ENCODE measurements around the gene TIMM10B. TPM values are rescaled to one million over a fixed set of nuclear protein-coding genes. Genes with fewer than 3 reads are reported as not detected.

The TIMM10B gene
- polyA plus RNA-seq (2013, experiment 1 of 2): 44.6 TPM
- polyA plus RNA-seq (2013, experiment 2 of 2): 48.4 TPM

GRCh38 chr11:6481012-6481923 is at the start of gene TIMM10B, which contains the start of gene ARFIP2:
Gene TIMM10B, plus strand, starts transcription at chr11:6481501. Its CDS starts 16 bp downstream, at chr11:6481517.
Gene ARFIP2, minus strand, starts transcription at chr11:6481331. Its CDS starts 910 bp downstream, at chr11:6480421.
- peak within 1 kb of the TSS; percentile 36 for H2AFZ ChIP-seq (ENCODE audit: low read depth, low read length)
- peak within 1 kb of the TSS; percentile 55 to 94 for H3K4ac ChIP-seq (ENCODE audit: low read depth in 1 of 2, low read length in 2 of 2)
- H3K36me3 ChIP-seq (ENCODE audit: control insufficient read depth in 1 of 2, insufficient read depth in 2 of 2, low read depth in 1 of 2, low read length in 2 of 2): peaks cover 40 to 79% of the 10 kb centered on the region in 2 experiments
- H3K4me1 ChIP-seq (ENCODE audit: control insufficient read depth, insufficient read depth, low read depth, low read length): peaks cover 13% of the 10 kb centered on the region
- peak within 1 kb of the TSS; percentile 84 to 96 for H3K4me3 ChIP-seq (ENCODE audit: insufficient read depth in 1 of 2, low read depth in 1 of 2, low read length in 2 of 2)
- peak within 1 kb of the TSS; percentile 96 for H3K9ac ChIP-seq (ENCODE audit: low read length)
- WGBS: under 1% methylated on average over 59 of the region's 66 CpGs
- H2BK120ac ChIP-seq (ENCODE audit: low read depth, low read length): peak within 1 kb of the TSS; percentile 35
- no peaks in the 10 kb centered on the region for H3K27me3 ChIP-seq (ENCODE audit: control insufficient read depth in 1 of 2, insufficient read depth in 1 of 2, low read length in 2 of 2)
- H3K9me3 ChIP-seq (ENCODE audit: control insufficient read depth, low read length): no peaks in the 10 kb centered on the region
- peak within 1 kb of the TSS in 1 of 2 experiments; percentile 61 for H3K23ac ChIP-seq (ENCODE audit: low read length in 2 of 2)
- H3K27ac ChIP-seq (ENCODE audit: low read length, poor library complexity, severe bottlenecking): peak within 1 kb of the TSS; percentile 79
- H2BK12ac ChIP-seq (ENCODE audit: low read length in 2 of 2): peak within 1 kb of the TSS; percentile 14 to 34
- peaks cover 40% of the 10 kb centered on the region for H3K79me1 ChIP-seq (replicated peaks; ENCODE audit: low read length, poor library complexity, severe bottlenecking)
- H4K91ac ChIP-seq (ENCODE audit: low read length): peak within 1 kb of the TSS; percentile 95
- peak within 1 kb of the TSS; percentile 92 for H3K4me2 ChIP-seq (ENCODE audit: low read length, poor library complexity, severe bottlenecking)
- H3K14ac ChIP-seq (ENCODE audit: low read length in 2 of 2): peak within 1 kb of the TSS in 1 of 2 experiments; percentile 98
- H2BK5ac ChIP-seq (ENCODE audit: low read depth, low read length, poor library complexity, severe bottlenecking): no peak within 1 kb of the TSS
- peak within 1 kb of the TSS; percentile 76 for H4K8ac ChIP-seq (ENCODE audit: low read length)
- DNase-seq: peak; percentile 99
- H2AK5ac ChIP-seq (ENCODE audit: low read length, severe bottlenecking): peak within 1 kb of the TSS; percentile 89
- H2BK15ac ChIP-seq (ENCODE audit: low read depth, poor library complexity, severe bottlenecking): peak within 1 kb of the TSS; percentile 65
- peak within 1 kb of the TSS; percentile 88 to 92 for H3K18ac ChIP-seq (ENCODE audit: low read depth in 1 of 2, low read length in 2 of 2)

GRCh38 chr11:6431861-6432260 is 49.4 kb upstream of the TIMM10B start:
- no peak overlapping the region for H3K14ac ChIP-seq (ENCODE audit: low read length in 2 of 2)
- 33% methylated on average over 3 of the region's 3 CpGs for WGBS
- peaks cover 4% of the 10 kb centered on the region for H3K4me1 ChIP-seq (ENCODE audit: control insufficient read depth, insufficient read depth, low read depth, low read length)
- H3K4me2 ChIP-seq (ENCODE audit: low read length, poor library complexity, severe bottlenecking): no peak overlapping the region
- H3K27me3 ChIP-seq (ENCODE audit: control insufficient read depth in 1 of 2, insufficient read depth in 1 of 2, low read length in 2 of 2): no peaks in the 10 kb centered on the region
- H4K91ac ChIP-seq (ENCODE audit: low read length): no peak overlapping the region
- H3K79me1 ChIP-seq (replicated peaks; ENCODE audit: low read length, poor library complexity, severe bottlenecking): no peaks in the 10 kb centered on the region
- no peak overlapping the region for H2AK5ac ChIP-seq (ENCODE audit: low read length, severe bottlenecking)
- no peak overlapping the region for H3K18ac ChIP-seq (ENCODE audit: low read depth in 1 of 2, low read length in 2 of 2)
- H3K23ac ChIP-seq (ENCODE audit: low read length in 2 of 2): no peak overlapping the region
- DNase-seq: peak; percentile 40
- no peak overlapping the region for H2AFZ ChIP-seq (ENCODE audit: low read depth, low read length)
- H3K36me3 ChIP-seq (ENCODE audit: control insufficient read depth in 1 of 2, insufficient read depth in 2 of 2, low read depth in 1 of 2, low read length in 2 of 2): peaks cover 0 to 3% of the 10 kb centered on the region in 2 experiments
- no peak overlapping the region for H2BK12ac ChIP-seq (ENCODE audit: low read length in 2 of 2)
- H4K8ac ChIP-seq (ENCODE audit: low read length): no peak overlapping the region
- H3K4ac ChIP-seq (ENCODE audit: low read depth in 1 of 2, low read length in 2 of 2): no peak overlapping the region
- H2BK15ac ChIP-seq (ENCODE audit: low read depth, poor library complexity, severe bottlenecking): no peak overlapping the region
- H2BK120ac ChIP-seq (ENCODE audit: low read depth, low read length): no peak overlapping the region
- H3K9ac ChIP-seq (ENCODE audit: low read length): no peak overlapping the region
- no peak overlapping the region for H3K27ac ChIP-seq (ENCODE audit: low read length, poor library complexity, severe bottlenecking)
- H3K4me3 ChIP-seq (ENCODE audit: insufficient read depth in 1 of 2, low read depth in 1 of 2, low read length in 2 of 2): no peak overlapping the region
- no peaks in the 10 kb centered on the region for H3K9me3 ChIP-seq (ENCODE audit: control insufficient read depth, low read length)
- no peak overlapping the region for H2BK5ac ChIP-seq (ENCODE audit: low read depth, low read length, poor library complexity, severe bottlenecking)

- DNase-seq: no peak
- H3K9ac ChIP-seq (ENCODE audit: low read length): no peak overlapping the region
- no peak overlapping the region for H3K14ac ChIP-seq (ENCODE audit: low read length in 2 of 2)
- no peak overlapping the region for H2BK120ac ChIP-seq (ENCODE audit: low read depth, low read length)
- H2BK15ac ChIP-seq (ENCODE audit: low read depth, poor library complexity, severe bottlenecking): no peak overlapping the region
- H3K79me1 ChIP-seq (replicated peaks; ENCODE audit: low read length, poor library complexity, severe bottlenecking): no peaks in the 10 kb centered on the region
- H3K27ac ChIP-seq (ENCODE audit: low read length, poor library complexity, severe bottlenecking): no peak overlapping the region
- no peak overlapping the region for H3K4me3 ChIP-seq (ENCODE audit: insufficient read depth in 1 of 2, low read depth in 1 of 2, low read length in 2 of 2)
- H2BK12ac ChIP-seq (ENCODE audit: low read length in 2 of 2): no peak overlapping the region
- H3K4me2 ChIP-seq (ENCODE audit: low read length, poor library complexity, severe bottlenecking): no peak overlapping the region
- no peak overlapping the region for H2BK5ac ChIP-seq (ENCODE audit: low read depth, low read length, poor library complexity, severe bottlenecking)
- no peak overlapping the region for H2AK5ac ChIP-seq (ENCODE audit: low read length, severe bottlenecking)
- peaks cover 4% of the 10 kb centered on the region for H3K4me1 ChIP-seq (ENCODE audit: control insufficient read depth, insufficient read depth, low read depth, low read length)
- H3K4ac ChIP-seq (ENCODE audit: low read depth in 1 of 2, low read length in 2 of 2): no peak overlapping the region
- no peak overlapping the region for H4K8ac ChIP-seq (ENCODE audit: low read length)
- no peak overlapping the region for H3K18ac ChIP-seq (ENCODE audit: low read depth in 1 of 2, low read length in 2 of 2)
- H3K23ac ChIP-seq (ENCODE audit: low read length in 2 of 2): no peak overlapping the region
- H3K9me3 ChIP-seq (ENCODE audit: control insufficient read depth, low read length): no peaks in the 10 kb centered on the region
- WGBS: 82% methylated on average over 3 of the region's 5 CpGs
- no peaks in the 10 kb centered on the region for H3K27me3 ChIP-seq (ENCODE audit: control insufficient read depth in 1 of 2, insufficient read depth in 1 of 2, low read length in 2 of 2)
- peaks cover 0 to 4% of the 10 kb centered on the region in 2 experiments for H3K36me3 ChIP-seq (ENCODE audit: control insufficient read depth in 1 of 2, insufficient read depth in 2 of 2, low read depth in 1 of 2, low read length in 2 of 2)
- no peak overlapping the region for H4K91ac ChIP-seq (ENCODE audit: low read length)
- no peak overlapping the region for H2AFZ ChIP-seq (ENCODE audit: low read depth, low read length)
These were observed 47.2 kb upstream of the TIMM10B start for GRCh38 chr11:6433998-6434660.

- Histone ChIP-seq H3K27ac (ENCODE audit: low read length, poor library complexity, severe bottlenecking) (no peak overlapping the region), H3K4me2 (ENCODE audit: low read length, poor library complexity, severe bottlenecking) (no peak overlapping the region), H3K14ac (ENCODE audit: low read length in 2 of 2) (no peak overlapping the region), H3K9me3 (ENCODE audit: control insufficient read depth, low read length) (no peaks in the 10 kb centered on the region), H2AFZ (ENCODE audit: low read depth, low read length) (no peak overlapping the region), H3K4me3 (ENCODE audit: insufficient read depth in 1 of 2, low read depth in 1 of 2, low read length in 2 of 2) (no peak overlapping the region), H4K91ac (ENCODE audit: low read length) (no peak overlapping the region), H3K9ac (ENCODE audit: low read length) (no peak overlapping the region), H2BK12ac (ENCODE audit: low read length in 2 of 2) (no peak overlapping the region), H3K23ac (ENCODE audit: low read length in 2 of 2) (no peak overlapping the region), H3K18ac (ENCODE audit: low read depth in 1 of 2, low read length in 2 of 2) (no peak overlapping the region), H2BK120ac (ENCODE audit: low read depth, low read length) (no peak overlapping the region), H2BK5ac (ENCODE audit: low read depth, low read length, poor library complexity, severe bottlenecking) (no peak overlapping the region), H4K8ac (ENCODE audit: low read length) (no peak overlapping the region), H3K4me1 (ENCODE audit: control insufficient read depth, insufficient read depth, low read depth, low read length) (no peaks in the 10 kb centered on the region), H3K27me3 (ENCODE audit: control insufficient read depth in 1 of 2, insufficient read depth in 1 of 2, low read length in 2 of 2) (no peaks in the 10 kb centered on the region), H3K4ac (ENCODE audit: low read depth in 1 of 2, low read length in 2 of 2) (no peak overlapping the region), H3K79me1 (replicated peaks; ENCODE audit: low read length, poor library complexity, severe bottlenecking) (no peaks in the 10 kb centered on the region), H2AK5ac (ENCODE audit: low read length, severe bottlenecking) (no peak overlapping the region), H3K36me3 (ENCODE audit: control insufficient read depth in 1 of 2, insufficient read depth in 2 of 2, low read depth in 1 of 2, low read length in 2 of 2) (peaks cover 0 to 4% of the 10 kb centered on the region in 2 experiments), H2BK15ac (ENCODE audit: low read depth, poor library complexity, severe bottlenecking) (no peak overlapping the region)
- DNase-seq: no peak
- 93% methylated on average over 12 of the region's 12 CpGs for WGBS
These were observed 43.9 kb upstream of the TIMM10B start for GRCh38 chr11:6437423-6437822.
